Stimulated activated CD4-positive, alpha-beta T cell treated with anti-CD3 and anti-CD28 coated beads, Interleukin-2, amount 100 ng/mL, for 4 hours (primary cell): ENCODE results near the gene ZBTB48.
"Not testable (repeated sequence)": the region's sequence is repeated elsewhere in the genome, so short reads cannot be mapped to it uniquely, and the experiment has no call there.

Experiments used
- DNase-seq: peaks from one replicate; pipeline ENCODE4 v3.0.0-alpha.2; 2020; ENCODE audit warnings: low read depth

The ZBTB48 gene

GRCh38 chr1:6579374-6580118 lies at the start of gene ZBTB48:
Gene ZBTB48, plus strand, starts transcription at chr1:6579994. Its CDS starts 616 bp downstream, at chr1:6580610.
- peak; percentile 97 for DNase-seq

DNA sequence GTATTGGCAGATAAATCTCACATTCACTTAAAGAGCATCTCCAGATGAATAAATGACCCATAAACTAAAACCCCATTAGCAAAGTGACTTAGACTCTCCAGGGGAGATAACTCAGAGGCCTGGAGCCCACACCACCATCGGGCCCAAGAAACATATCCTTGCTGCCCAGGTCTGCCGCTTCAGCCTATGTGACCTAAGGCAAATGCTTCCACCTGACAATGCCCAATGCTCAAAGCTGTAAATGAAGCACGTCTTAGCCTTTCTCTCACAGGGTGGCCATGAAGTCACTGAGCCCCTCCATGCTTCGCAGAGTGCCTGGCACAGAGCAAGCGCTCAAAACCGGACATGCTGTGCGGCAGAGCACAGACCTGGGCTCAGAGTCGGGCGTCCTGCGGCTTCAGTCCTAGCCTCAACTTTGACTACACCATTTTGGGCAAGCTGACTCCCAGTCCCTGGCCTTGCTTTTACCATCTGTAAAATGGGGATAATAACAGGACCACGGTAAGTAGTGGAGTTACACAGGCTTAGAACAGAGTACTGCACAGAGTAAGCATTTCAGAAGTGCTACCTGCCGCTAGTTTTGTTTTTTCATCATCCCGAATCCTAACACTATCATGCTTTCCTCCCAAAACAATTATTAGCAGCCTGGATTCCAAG lies 49.2 kb upstream of the ZBTB48 start:
- no peak for DNase-seq

GRCh38 chr1:6531996-6532395 lies 47.8 kb upstream of the ZBTB48 start:
- DNase-seq, result no peak

DNA sequence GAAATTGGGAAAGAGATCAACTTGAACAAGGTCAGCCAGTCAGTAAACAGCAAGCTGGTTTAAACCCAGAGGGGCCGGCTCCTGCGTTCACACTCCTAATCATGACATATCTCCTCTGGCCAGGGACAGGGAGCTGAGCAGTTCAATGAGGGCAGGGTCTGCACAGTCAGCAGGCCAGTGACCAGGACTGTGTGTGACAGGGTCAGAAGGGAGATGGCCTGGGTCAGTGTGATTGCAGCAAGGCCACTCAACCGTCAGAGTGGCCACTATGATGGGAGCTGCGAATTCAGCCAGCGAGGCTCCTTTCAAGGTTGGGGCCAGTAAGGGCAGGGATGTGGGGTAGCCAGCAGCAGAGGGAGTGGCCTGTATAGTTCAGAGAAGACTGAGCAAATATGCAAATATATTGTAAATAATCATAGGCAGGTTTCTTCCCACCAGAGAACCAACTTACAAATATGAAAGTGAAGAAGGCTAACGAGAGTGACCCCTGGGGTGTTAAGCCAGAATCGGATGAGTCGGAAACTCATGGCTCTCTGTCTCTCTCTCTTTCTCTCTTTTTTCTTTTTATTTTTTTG lies 45.5 kb upstream of the ZBTB48 start:
- no peak for DNase-seq

DNA sequence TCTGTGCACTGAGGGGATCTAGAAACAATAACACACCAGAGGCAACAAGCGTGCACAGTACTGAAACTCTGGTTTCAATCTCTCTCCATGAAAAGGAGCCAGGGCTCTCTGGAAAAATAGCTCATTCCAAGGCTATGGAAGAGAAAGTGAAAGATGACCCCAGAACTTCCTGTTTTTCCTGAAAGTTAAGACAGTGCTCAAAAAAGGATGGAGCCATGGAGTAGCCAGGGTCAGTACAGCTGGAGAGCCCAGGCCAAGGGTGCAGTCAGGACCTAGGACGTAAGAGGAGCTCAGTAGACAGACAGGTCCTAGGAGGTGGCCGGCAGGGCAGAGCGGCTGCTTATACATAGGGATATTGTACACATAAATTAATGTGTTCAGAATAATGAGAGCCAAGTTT lies 44.6 kb upstream of the ZBTB48 start:
- DNase-seq, result no peak

- no peak for DNase-seq
Measured at GRCh38 chr1:6536291-6536690, 43.5 kb upstream of the ZBTB48 start.

DNA sequence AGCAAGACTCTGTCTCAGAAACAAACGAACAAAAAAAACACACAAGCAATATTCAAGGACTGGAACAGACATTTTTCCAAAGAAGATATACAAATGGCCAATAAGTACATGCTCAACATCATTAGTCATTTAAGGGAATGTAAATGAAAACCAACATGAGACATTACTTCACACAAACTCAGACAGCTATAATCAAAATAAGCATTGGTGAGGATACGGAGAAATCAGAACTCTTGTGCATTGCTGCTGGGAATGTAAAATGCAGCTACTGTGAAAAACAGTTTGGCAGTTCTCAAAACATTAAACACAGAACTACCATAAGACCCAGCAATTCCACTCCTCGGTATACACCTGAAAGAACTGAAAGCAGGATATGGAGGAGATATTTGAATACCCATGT lies 40.8 kb upstream of the ZBTB48 start:
- no peak for DNase-seq

GRCh38 chr1:6544831-6545230 lies 35.0 kb upstream of the ZBTB48 start:
- peak; percentile 2 for DNase-seq

DNA sequence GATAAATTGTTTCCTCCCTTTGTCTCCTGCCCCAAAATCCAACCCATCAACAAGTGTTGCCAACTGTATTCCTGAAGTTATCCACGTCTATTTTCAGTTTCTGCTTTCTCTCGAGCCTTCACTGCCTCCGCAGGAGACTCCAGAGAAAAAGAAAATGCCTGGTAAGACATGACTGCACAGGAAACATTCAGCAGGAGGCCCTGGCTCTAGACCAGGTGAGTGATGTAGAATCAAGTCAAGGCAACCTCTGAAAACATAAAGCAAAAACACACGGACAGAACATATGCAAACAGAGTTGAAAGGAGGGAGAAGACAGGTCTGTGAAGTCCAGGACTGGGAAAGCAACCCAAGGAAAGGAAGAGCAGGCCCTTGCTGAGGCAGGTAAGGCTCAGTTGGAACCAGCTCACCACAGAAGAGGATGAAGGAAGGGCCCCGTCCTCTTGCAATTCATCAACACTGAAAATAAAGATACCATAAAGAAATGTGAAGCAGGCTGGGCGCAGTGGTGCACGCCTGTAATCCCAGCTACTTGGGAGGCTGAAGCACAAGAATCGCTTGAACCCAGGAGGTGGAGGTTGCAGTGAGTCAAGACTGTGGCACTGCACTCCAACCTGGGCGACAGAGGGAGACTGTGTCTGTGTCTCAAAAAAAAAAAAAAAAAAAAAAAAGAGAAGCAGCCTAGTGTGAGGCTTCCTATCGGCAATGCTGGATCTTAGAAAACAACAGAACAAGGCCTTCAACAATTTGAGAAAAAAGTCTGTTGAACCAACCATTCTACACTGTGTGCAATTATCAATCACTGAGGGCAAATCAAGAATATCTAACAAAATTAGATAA lies 34.3 kb upstream of the ZBTB48 start:
- DNase-seq, result no peak

GRCh38 chr1:6546326-6546725 lies 33.5 kb upstream of the ZBTB48 start:
- no peak for DNase-seq

- no peak for DNase-seq
Measured at GRCh38 chr1:6547301-6547700, 32.5 kb upstream of the ZBTB48 start.

DNA sequence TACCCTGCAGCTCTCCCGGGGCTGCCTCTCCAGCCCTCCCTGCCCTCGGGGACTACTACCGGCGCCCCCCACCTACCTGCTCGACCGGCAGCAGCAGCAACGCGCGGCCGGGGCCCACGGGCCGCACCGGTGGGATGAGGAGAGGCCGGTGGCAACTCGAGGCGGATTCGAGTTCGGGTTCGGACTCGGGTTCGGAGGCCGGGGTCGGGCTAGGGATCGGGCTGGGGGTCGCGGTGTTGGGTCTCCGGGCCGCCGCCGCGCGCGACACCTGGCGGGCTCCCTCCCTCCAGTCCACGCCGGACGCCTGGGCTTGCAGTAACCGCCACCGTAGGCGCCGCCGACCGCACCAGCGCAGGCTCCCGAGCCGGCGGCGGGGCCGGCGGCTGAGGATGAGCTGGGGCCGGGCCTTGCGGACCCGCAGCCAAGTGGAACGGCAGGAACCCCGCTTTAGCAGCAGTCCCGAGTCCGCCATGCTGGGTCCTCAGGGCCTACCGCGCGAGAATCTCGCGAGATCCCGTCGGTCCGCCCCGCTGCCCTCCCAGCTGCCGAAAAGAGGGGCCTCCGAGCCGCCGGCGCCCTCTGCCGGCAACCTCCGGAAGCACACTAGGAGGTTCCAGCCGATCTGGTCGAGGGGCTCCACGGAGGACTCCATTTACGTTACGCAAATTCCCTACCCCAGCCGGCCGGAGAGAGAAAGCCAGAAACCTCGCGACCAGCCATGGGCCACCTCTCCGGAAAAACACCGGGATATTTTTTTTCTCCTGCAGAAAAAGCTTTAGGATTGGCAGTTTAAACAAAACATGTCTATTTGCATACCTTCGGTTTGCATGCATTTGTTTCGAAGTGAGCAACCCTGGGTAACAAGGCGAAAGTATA lies 25.5 kb upstream of the ZBTB48 start, which contains the start of gene NOL9:
NOL9 (minus strand) TSS at position 483 of the 876 bp plus-strand sequence; CDS start at position 472, 11 bp downstream.
- DNase-seq, result peak; percentile 91

DNA sequence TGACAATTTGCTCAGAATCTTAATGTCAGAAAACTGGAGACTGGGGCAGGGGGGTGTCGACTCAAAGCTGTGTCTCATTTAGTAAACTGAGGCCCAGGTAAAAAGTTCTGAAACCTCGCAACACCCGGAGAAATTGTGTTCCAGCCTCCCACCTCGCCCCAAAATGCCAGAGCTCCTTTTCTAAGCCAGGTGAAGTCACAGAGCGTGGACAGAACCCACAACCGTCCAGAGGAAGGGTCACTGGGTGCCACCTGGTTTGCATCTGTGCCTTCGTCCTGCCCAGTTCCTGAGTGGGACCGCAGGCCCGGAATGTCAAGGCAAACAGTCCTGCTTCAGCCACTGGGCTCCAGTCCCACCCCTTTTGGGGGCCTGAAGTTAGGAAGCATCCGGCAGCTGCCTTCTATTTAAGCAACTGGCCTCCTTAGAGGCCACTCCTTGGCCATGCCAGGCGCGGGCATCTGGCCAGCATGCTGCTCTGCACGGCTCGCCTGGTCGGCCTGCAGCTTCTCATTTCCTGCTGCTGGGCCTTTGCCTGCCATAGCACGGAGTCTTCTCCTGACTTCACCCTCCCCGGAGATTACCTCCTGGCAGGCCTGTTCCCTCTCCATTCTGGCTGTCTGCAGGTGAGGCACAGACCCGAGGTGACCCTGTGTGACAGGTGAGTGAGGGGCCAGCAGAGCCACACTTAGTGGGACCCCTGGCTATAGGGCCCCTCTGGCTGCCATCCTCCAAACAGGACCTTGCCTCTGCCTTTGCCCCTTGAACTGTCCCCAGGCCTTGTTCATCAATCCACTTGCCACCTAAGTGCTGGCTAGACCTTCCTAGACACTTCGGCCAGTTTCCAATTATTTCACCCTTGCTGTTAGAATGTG lies 24.7 kb upstream of the ZBTB48 start, which contains the start of gene TAS1R1:
TAS1R1 (plus strand) TSS at position 401 of the 872 bp plus-strand sequence; CDS start at position 468, 67 bp downstream.
- no peak for DNase-seq

DNA sequence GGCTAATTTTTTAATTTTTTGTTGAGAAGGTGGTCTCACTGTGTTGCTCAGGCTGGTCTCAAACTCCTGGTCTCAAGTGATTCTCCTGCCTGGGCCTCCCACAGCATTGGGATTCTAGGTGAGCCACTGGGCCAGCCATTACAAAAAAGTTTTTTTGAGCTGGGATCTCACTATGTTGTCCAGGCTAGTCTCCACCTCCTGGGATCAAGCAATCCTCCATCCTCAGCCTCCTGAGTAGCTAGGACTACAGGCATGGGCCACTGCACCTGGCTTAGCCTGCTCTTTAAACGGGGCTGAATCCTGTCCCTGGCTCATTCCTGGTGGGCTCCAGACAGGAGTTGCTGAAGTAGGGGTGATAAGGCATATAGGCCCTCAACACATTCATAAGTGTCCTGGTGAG lies 22.2 kb upstream of the ZBTB48 start:
- DNase-seq, result no peak

GRCh38 chr1:6559161-6559560 lies 20.6 kb upstream of the ZBTB48 start:
- DNase-seq, result not testable (repeated sequence)

- no peak for DNase-seq
Measured at GRCh38 chr1:6560267-6560666, 19.5 kb upstream of the ZBTB48 start.

DNA sequence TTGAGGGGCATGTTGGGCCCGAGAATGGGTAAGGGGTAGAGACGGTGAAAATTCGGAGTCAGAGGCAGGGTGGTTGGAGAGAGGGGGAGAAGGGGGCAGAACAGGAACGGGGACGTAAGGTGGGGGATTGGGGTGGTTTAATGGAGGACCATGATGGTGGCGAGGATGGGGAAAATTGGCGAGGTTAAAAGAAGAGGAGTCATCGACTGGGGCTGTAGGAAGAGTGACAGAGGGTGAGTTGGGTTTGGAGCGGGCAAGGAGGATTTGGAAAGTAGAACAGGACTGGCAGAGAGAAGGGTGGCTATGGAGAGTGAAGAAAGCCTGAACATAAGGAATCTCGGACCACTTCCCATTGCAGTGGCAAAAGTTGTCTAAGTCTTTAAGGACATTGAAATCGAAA lies 10.8 kb upstream of the ZBTB48 start:
- no peak for DNase-seq

DNA sequence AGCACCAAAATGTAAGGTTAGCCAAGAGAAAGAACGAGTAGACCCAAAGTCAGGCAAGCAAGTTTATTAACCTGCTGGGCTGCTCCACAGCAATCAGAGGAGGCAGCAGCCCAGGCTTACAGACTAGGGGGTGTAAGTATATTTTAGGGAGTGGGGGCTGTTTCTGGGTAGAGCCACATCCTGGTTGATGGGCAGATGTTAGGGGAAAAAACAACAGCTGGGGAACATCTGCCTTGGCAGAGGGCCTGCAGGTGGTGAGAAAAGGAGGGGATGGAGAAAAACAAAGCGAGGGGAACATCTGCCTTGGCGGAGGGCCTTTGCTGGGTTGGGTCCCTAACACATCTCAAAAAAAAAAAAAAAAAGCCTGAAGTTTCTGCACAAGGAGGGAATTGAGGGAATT lies 9.7 kb upstream of the ZBTB48 start:
- no peak for DNase-seq

GRCh38 chr1:6570987-6571386 lies 8.8 kb upstream of the ZBTB48 start:
- DNase-seq, result no peak
